Brain microvascular endothelial cell (primary cell): Measurements from ENCODE around the gene PMAIP1.

Experiments used
- DNase-seq: peaks from one replicate; pipeline ENCODE4 v3.0.0-alpha.2; 2020
- H3K27ac ChIP-seq: fragments of 250-450 bp; sonication (Bioruptor Pico); 2 replicates; pipeline ENCODE4 v1.5.1; 2020; ENCODE audit warnings: mild to moderate bottlenecking, moderate library complexity
- H3K27me3 ChIP-seq: fragments of 250-450 bp; sonication (Bioruptor Pico); replicated peaks from 2 replicates; pipeline ENCODE4 v1.5.1; 2020; ENCODE audit warnings: mild to moderate bottlenecking
- H3K36me3 ChIP-seq: fragments of 250-450 bp; sonication (Bioruptor Pico); replicated peaks from 2 replicates; pipeline ENCODE4 v1.5.1; 2020; ENCODE audit warnings: mild to moderate bottlenecking
- H3K4me3 ChIP-seq: 2 replicates; pipeline ENCODE4 v1.5.1; 2011; ENCODE audit warnings: low read depth, mild to moderate bottlenecking, control low read depth, low read length, moderate library complexity
- CTCF ChIP-seq: IDR thresholded peaks from 2 replicates; pipeline ENCODE4 v1.5.1; 2011; ENCODE audit warnings: low read depth, mild to moderate bottlenecking, moderate library complexity, low read length, control low read depth, inconsistent platforms; ENCODE audit errors: missing control alignments
- in situ Hi-C: cut with HindIII; loops from 2 replicates; pipeline ENCODE4 v1.10.0; 2017; ENCODE audit warnings: low sequenced_read_pairs, low pct_ligation_motif_present

PMAIP1 gene

GRCh38 chr18:59861963-59862819 is 37.6 kb upstream of the PMAIP1 start:
- Histone ChIP-seq H3K27ac (no peak overlapping the region), H3K27me3 (no peaks in the 10 kb centered on the region), H3K4me3 (no peak overlapping the region), H3K36me3 (no peaks in the 10 kb centered on the region)
- no peak for TF ChIP-seq CTCF
- no peak for DNase-seq
- in situ Hi-C loops: no loop called here

GRCh38 chr18:59865241-59865986 is 34.4 kb upstream of the PMAIP1 start:
- no peak overlapping the region for H3K4me3 ChIP-seq
- H3K36me3 ChIP-seq: no peaks in the 10 kb centered on the region
- DNase-seq: no peak
- no peak for TF ChIP-seq CTCF
- H3K27ac ChIP-seq: no peak overlapping the region
- in situ Hi-C loops: no loop called here
- no peaks in the 10 kb centered on the region for H3K27me3 ChIP-seq

GRCh38 chr18:59866551-59867269 is 33.1 kb upstream of the PMAIP1 start:
- H3K4me3 ChIP-seq: no peak overlapping the region
- no peak for TF ChIP-seq CTCF
- in situ Hi-C loops: no loop called here
- H3K36me3 ChIP-seq: no peaks in the 10 kb centered on the region
- no peak overlapping the region for H3K27ac ChIP-seq
- DNase-seq: no peak
- no peaks in the 10 kb centered on the region for H3K27me3 ChIP-seq

- Histone ChIP-seq H3K27ac (no peak overlapping the region), H3K27me3 (no peaks in the 10 kb centered on the region), H3K36me3 (no peaks in the 10 kb centered on the region), H3K4me3 (no peak overlapping the region)
- TF ChIP-seq CTCF: no peak
- in situ Hi-C loops: no loop called here
- no peak for DNase-seq
Observed at GRCh38 chr18:59867337-59868104, 32.3 kb upstream of the PMAIP1 start.

- no peak for DNase-seq
- Histone ChIP-seq H3K4me3 (no peak overlapping the region), H3K27me3 (no peaks in the 10 kb centered on the region), H3K36me3 (no peaks in the 10 kb centered on the region), H3K27ac (no peak overlapping the region)
- no peak for TF ChIP-seq CTCF
- in situ Hi-C loops: no loop called here
Observed at GRCh38 chr18:59870623-59871130, 29.1 kb upstream of the PMAIP1 start.
